ENCODE measurements around the gene POC5.
A peak's percentile ranks its signal among the peaks of the same experiment; 100 is the strongest.
"Not testable (repeated sequence)": the region's sequence is repeated elsewhere in the genome, so short reads cannot be mapped to it uniquely, and the experiment has no call there.

The POC5 gene

GRCh38 chr5:75717082-75717922 is at the start of gene POC5:
Gene POC5 (minus strand): TSS chr5:75717437. CDS start chr5:75712937, 4,500 bp downstream.
- peak; percentile 96 to 98 for DNase-seq (ENCODE audit: low read depth in 1 of 2, low spot score in 1 of 2)

DNA sequence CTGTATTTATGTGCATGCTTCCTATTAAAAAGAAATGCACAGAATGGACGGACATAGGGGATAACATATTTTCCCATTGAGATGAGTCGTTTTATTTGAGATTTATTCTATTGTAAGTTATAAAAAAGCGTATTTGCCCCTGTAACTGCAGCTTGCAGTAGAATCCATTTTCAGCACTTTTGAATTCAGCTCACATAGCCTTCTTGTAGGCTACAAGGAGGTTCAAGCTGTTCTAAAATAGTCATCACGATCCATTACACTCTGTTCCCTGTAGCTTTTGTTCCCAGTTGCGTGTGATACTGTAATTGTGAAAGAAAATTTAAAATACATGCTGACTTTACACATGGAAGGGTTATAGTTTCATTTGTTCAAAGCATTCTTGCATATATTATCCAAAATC is 40.9 kb upstream of the POC5 start:
- no peak for DNase-seq (ENCODE audit: low read depth in 1 of 2, low spot score in 1 of 2)

DNA sequence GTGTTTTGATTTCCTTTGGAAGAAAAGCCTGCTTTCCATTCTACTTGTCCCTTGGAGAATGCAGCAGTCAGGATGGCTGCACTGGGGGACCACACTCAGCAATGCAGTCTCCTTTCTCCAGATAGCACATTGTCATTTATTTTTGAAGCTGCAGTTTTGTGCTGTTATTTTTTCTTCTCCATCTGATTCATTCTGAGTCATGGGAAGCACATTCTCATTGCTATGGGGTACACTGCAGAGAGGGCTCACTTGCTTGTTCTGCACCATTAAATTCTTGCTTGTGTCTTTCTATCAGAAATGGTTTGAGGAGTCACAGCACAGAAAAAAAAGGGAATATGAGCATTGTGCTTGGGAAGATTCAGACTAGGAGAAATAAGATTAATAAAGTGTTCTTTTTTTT is 39.7 kb upstream of the POC5 start:
- no peak for DNase-seq (ENCODE audit: low read depth in 1 of 2, low spot score in 1 of 2)

- no peak for DNase-seq (ENCODE audit: low read depth in 1 of 2, low spot score in 1 of 2)
Measured at GRCh38 chr5:75756211-75756610, 39.0 kb upstream of the POC5 start.

DNA sequence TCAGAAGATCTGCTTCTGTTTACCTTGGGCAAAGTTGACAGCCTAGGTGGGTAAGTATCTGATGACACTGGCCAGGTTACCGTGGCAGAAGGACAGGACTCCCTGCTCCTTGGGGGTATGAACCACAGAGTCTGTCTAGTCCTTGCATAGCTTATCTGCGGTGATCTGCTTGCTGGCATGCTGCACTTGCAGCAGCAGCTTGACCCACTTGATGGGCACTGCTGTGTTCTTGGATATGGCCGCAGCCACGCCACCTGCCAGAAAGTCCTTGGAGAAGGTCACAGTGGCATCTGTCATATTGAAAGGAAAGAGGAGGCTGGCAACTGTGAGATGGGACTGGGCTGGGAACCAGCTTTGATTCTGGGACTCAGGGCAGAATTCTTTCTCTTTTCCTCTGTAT is 35.9 kb upstream of the POC5 start:
- no peak for DNase-seq (ENCODE audit: low read depth in 1 of 2, low spot score in 1 of 2)

DNA sequence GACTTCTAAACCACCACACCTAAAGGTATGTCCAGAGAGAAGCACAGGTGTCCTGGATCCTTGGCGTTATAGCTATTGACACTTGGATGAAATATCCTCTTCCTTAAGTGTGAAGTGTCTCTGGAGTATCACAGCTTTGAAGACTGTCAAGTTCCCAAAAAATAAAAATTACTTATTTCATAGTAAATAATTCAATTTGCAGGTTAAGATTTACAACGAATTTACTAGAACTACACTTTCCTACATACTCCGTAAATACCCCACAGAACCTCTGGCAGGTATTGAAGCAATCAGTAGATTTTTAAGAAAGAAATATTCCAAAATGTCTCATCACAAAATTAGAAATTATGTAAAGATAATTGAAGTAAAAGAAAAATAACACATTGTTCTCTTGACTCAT is 27.1 kb upstream of the POC5 start:
- no peak for DNase-seq (ENCODE audit: low read depth in 1 of 2, low spot score in 1 of 2)

GRCh38 chr5:75736273-75736672 is 19.0 kb upstream of the POC5 start:
- no peak for DNase-seq (ENCODE audit: low read depth in 1 of 2, low spot score in 1 of 2)

GRCh38 chr5:75734913-75735789 is 17.9 kb upstream of the POC5 start:
- DNase-seq (ENCODE audit: low read depth in 1 of 2, low spot score in 1 of 2) = no peak

GRCh38 chr5:75733767-75734166 is 16.5 kb upstream of the POC5 start:
- DNase-seq (ENCODE audit: low read depth in 1 of 2, low spot score in 1 of 2) = no peak

- DNase-seq (ENCODE audit: low read depth in 1 of 2, low spot score in 1 of 2) = not testable (repeated sequence)
Measured at GRCh38 chr5:75731515-75731914, 14.3 kb upstream of the POC5 start.

- no peak for DNase-seq (ENCODE audit: low read depth in 1 of 2, low spot score in 1 of 2)
Measured at GRCh38 chr5:75729321-75729720, 12.1 kb upstream of the POC5 start.

GRCh38 chr5:75727931-75728330 is 10.7 kb upstream of the POC5 start:
- DNase-seq (ENCODE audit: low read depth in 1 of 2, low spot score in 1 of 2) = no peak

GRCh38 chr5:75726224-75726623 is 9.0 kb upstream of the POC5 start:
- not testable (repeated sequence) for DNase-seq (ENCODE audit: low read depth in 1 of 2, low spot score in 1 of 2)

- DNase-seq (ENCODE audit: low read depth in 1 of 2, low spot score in 1 of 2) = no peak
Measured at GRCh38 chr5:75723378-75723777, 6.1 kb upstream of the POC5 start.

GRCh38 chr5:75721573-75721972 is 4.3 kb upstream of the POC5 start:
- DNase-seq (ENCODE audit: low read depth in 1 of 2, low spot score in 1 of 2) = no peak

DNA sequence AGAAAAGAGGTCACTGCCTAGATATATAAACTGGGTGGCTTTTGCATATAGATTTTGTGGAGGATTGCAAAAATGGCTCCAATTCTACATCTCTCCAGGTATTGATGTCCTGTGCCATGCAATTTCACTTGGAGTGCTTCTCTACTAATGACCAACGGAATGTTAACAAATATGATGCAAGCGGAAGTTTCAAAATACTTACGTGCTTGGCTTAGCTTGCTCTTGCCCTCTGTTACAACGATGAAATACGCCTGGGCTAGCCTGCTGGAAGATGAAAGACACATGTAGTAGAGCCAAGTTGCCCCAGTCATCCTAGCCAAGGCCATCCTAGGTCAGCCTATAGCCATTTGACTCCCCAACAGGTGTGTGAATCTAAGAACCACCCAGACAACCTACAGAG is 3.6 kb upstream of the POC5 start:
- DNase-seq (ENCODE audit: low read depth in 1 of 2, low spot score in 1 of 2) = no peak

GRCh38 chr5:75716715-75717081 is 539 bp downstream of the POC5 start:
- no peak for DNase-seq (ENCODE audit: low read depth in 1 of 2, low spot score in 1 of 2)

DNA sequence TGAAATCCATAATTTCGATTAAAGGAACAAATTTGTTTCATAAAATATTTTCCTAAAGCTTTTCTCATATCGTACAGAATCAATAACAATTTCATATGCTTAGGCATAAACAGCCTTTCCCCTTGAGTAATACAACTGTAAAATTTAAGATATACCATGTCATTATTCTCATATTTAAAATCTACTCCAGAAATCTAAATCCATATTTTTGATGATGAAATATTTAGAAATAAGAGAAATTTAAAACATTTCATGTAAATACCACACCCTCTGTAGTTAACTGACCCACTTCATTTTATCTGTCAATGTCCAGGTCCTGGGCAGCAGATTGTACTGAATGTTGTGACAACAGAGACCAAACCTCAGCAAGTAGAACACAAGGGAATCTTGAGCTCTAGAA is 5.1 kb downstream of the POC5 start:
- no peak for DNase-seq (ENCODE audit: low read depth in 1 of 2, low spot score in 1 of 2)

DNA sequence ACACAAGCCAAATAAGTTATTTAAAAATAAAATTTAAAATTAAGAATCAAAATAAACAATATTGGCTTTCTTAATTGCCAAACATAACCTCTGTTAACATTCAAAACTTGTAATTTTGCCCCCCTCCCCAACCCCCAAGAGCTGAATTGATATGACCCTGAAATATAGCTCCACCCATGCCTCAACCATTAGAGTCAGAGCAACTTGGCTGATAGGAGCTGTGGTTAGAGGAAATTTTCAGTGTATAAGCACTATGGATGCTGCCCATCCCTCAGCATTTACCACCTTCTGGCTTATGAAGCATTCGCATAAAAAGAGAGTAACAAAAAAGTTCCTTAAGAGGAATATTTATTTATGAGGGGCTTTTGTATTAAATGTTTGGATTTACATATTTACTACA is 6.1 kb downstream of the POC5 start:
- no peak for DNase-seq (ENCODE audit: low read depth in 1 of 2, low spot score in 1 of 2)

- DNase-seq (ENCODE audit: low read depth in 1 of 2, low spot score in 1 of 2) = no peak
Measured at GRCh38 chr5:75710637-75711036, 6.6 kb downstream of the POC5 start.

GRCh38 chr5:75707911-75708509 is 9.2 kb downstream of the POC5 start:
- DNase-seq (ENCODE audit: low read depth in 1 of 2, low spot score in 1 of 2) = no peak

- no peak for DNase-seq (ENCODE audit: low read depth in 1 of 2, low spot score in 1 of 2)
Measured at GRCh38 chr5:75706775-75707174, 10.5 kb downstream of the POC5 start.

Data from stimulated activated CD4-positive, alpha-beta T cell treated with anti-CD3 and anti-CD28 coated beads, Interleukin-15, amount 100 ng/mL, for 1 hour (primary cell).